Measurements from ENCODE around the gene ECHS1. TPM values are rescaled to one million over a fixed set of nuclear protein-coding genes. Genes with fewer than 3 reads are reported as not detected.
A peak's percentile ranks its signal among the peaks of the same experiment; 100 is the strongest.

Gene ECHS1
- total and polyA plus RNA-seq, 4 donors: 52.1 to 115 (median 100) TPM

DNA sequence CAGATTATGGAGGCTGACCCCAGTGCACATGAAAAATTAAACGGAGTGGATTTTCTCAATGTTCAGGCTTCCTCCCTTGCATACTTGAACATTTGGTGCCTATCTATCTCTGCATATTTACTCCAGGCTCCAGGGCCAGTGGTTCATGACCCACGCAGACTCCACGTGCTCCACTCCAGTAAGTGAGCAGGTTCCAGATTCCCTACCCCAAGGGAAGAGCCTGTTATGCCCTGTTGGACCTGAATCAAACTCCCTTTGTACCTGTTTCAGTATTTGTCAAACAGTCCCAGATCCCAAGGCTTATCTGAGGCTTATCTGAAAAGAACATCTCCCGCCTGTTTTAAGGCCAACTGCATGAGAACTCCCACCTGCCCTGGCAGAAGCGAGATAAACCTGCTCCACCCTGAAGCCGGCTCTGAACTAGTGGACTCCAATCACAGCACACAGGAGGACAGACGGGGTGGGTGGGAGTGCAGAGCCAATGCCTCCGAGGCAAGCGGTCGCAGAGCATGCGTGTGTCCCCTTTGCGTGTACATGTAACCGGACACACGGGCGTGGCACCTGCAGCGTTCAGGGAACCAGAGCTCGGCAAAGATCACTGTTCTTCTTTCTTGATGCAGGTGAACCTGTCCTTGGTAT lies 13.1 kb downstream of the ECHS1 start:
- WGBS (ENCODE audit: insufficient coverage): 91% methylated on average over 17 of the region's 17 CpGs
- no peak for DNase-seq (ENCODE audit: low read depth in 4 of 6, low spot score in 6 of 6)
- Histone ChIP-seq H3K4me3 (ENCODE audit: low read depth, low read length) (no peak overlapping the region), H3K27me3 (ENCODE audit: control insufficient read depth, insufficient read depth, low read length) (peaks cover 2% of the 10 kb centered on the region), H3K9me3 (ENCODE audit: control insufficient read depth, insufficient read depth, low read length) (no peaks in the 10 kb centered on the region), H3K36me3 (ENCODE audit: control insufficient read depth, insufficient read depth, low read length) (peaks cover 48% of the 10 kb centered on the region), H3K27ac (ENCODE audit: low read depth, low read length) (no peak overlapping the region), H3K4me1 (ENCODE audit: control insufficient read depth, insufficient read depth, low read length) (peaks cover 25% of the 10 kb centered on the region)

DNA sequence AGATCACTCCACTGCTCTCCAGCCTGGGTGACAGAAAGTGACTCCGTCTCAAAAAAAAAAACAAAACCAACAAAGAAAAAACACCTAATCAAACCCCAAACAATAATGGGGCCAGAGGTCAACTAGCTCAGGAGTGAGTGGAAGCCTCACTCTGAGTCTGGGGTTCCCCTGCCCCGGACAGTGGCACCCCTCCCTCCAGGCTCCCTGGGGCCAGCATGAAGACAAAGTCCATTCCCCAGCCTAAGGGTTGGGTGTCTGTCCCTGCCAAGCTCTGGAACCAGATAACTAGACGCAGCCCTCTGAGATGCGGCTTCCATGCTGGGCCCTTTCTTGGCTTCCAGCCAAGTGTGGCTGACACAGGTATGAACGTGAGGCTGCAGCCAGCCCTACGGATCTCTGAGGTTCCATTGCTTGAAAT lies 13.6 kb downstream of the ECHS1 start:
- peaks cover 2% of the 10 kb centered on the region for H3K27me3 ChIP-seq (ENCODE audit: control insufficient read depth, insufficient read depth, low read length)
- H3K4me3 ChIP-seq (ENCODE audit: low read depth, low read length): no peak overlapping the region
- WGBS (ENCODE audit: insufficient coverage): 41% methylated on average over 5 of the region's 6 CpGs
- peaks cover 27% of the 10 kb centered on the region for H3K4me1 ChIP-seq (ENCODE audit: control insufficient read depth, insufficient read depth, low read length)
- peak in 1 of 6 donors; percentile 29 for DNase-seq (ENCODE audit: low read depth in 4 of 6, low spot score in 6 of 6)
- no peaks in the 10 kb centered on the region for H3K9me3 ChIP-seq (ENCODE audit: control insufficient read depth, insufficient read depth, low read length)
- peaks cover 48% of the 10 kb centered on the region for H3K36me3 ChIP-seq (ENCODE audit: control insufficient read depth, insufficient read depth, low read length)
- H3K27ac ChIP-seq (ENCODE audit: low read depth, low read length): no peak overlapping the region

DNA sequence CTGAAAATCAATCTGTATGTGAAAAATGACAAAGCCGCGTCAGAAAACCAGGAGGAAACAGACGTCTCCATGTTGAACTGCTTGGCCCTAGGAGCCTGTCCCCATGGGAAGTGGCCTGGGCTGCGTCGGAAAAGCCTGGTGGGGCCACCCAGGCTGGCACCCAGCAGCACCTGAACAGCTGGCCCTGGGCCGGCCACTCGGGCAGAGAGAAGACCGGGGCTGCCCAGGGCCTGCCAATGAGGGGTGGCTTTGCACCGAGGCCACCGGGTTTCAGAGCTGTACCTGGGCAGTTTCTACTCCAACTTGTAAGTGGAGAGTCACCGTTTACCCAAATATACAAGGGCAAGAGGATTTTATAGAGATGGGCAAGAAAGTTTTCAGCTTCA lies 14.2 kb downstream of the ECHS1 start:
- whole genome bisulfite sequencing (ENCODE audit: insufficient coverage): 83% methylated on average over 9 of the region's 11 CpGs
- Histone ChIP-seq H3K4me1 (ENCODE audit: control insufficient read depth, insufficient read depth, low read length) (peaks cover 27% of the 10 kb centered on the region), H3K4me3 (ENCODE audit: low read depth, low read length) (no peak overlapping the region), H3K27me3 (ENCODE audit: control insufficient read depth, insufficient read depth, low read length) (peaks cover 2% of the 10 kb centered on the region), H3K27ac (ENCODE audit: low read depth, low read length) (no peak overlapping the region), H3K9me3 (ENCODE audit: control insufficient read depth, insufficient read depth, low read length) (no peaks in the 10 kb centered on the region), H3K36me3 (ENCODE audit: control insufficient read depth, insufficient read depth, low read length) (peaks cover 48% of the 10 kb centered on the region)
- no peak for DNase-seq (ENCODE audit: low read depth in 4 of 6, low spot score in 6 of 6)

DNA sequence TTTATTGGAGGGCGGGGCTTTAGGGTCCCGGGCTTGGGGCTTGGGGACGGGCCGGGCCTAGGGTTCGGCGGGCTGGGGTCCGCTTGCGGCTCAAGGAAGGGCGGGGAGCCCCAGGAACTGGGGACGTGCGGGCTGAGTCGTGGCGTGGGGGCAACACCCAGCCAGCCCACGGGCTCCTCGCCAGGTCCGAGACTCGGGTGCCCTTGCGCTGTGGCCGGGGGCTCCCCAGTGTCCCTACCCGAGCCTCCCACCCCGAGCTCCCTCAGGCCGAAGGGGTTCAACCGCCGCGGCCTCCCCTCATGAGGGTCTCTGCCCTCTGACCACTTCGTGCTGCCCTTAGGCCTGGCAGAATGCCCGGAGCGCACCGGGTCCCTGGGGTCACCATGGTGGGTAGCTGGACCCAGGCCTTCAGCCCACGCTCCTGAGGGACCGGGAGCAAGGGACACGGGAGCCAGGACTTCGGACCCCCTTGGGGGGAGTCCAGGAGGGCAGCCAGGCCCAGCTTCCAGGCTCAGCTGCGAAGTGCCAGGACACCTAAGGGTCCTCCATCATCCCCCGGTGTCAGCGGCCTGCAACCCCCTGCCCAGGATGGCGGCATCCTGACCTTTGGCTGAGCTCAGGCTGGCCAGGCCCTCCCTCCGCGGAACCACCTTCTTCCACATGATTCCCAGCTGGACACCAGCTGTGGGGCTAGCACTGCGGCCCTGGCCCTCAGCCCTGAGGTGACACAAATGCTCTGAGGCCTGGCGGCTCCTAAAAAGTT lies 14.8 kb downstream of the ECHS1 start:
- WGBS (ENCODE audit: insufficient coverage): 76% methylated on average over 40 of the region's 41 CpGs
- Histone ChIP-seq H3K27me3 (ENCODE audit: control insufficient read depth, insufficient read depth, low read length) (peaks cover 2% of the 10 kb centered on the region), H3K27ac (ENCODE audit: low read depth, low read length) (no peak overlapping the region), H3K4me1 (ENCODE audit: control insufficient read depth, insufficient read depth, low read length) (peaks cover 27% of the 10 kb centered on the region), H3K9me3 (ENCODE audit: control insufficient read depth, insufficient read depth, low read length) (no peaks in the 10 kb centered on the region), H3K36me3 (ENCODE audit: control insufficient read depth, insufficient read depth, low read length) (peaks cover 44% of the 10 kb centered on the region), H3K4me3 (ENCODE audit: low read depth, low read length) (no peak overlapping the region)
- DNase-seq (ENCODE audit: low read depth in 4 of 6, low spot score in 6 of 6): no peak

DNA sequence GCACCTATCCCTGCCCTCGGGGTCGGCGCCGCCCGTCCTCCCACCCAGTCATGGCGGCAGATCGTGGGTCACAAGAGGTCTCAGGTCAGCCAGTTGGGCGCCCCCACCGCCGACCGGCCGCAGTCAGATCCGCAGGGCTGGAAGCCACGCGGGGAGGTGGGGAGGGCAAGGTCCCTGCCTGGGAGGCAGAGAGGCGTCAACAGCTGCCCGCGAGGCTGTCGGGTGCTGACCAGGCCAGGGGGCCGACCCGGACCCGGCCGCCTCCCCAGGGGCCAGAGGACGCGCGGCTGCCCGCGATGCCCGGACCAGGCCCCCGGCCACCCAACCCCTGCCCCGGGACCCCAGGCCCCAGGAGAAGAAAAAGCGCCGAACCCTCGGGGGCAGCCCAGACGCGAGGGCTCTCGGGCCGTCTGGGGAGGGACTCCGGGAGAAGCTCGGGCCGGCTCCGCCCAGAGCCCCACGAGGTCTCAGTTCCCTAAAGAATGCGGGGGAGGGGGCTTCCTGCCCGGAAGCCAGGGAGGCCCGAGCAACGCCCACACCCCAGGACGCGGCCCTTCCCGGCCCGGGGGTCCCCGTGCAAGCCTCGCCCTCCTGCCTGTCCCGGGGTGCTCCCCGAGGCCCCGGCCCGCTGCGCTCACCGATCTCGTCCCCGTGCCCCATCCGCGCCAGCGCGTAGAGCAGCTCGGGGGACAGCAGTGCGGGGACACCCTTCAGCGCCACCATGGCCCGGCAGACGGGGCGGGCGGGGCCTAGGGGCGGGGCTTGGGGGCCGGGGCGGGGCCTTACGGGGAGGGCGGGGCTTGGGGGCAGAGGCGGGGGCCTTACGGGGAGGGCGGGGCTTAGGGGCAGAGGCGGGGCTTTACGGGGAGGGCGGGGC lies 15.6 kb downstream of the ECHS1 start, which contains the start of gene FUOM:
TSS of gene FUOM (minus strand) at position 735 of the 877 bp plus-strand sequence. CDS start at position 723, 12 bp downstream.
- DNase-seq (ENCODE audit: low read depth in 4 of 6, low spot score in 6 of 6): peak in 2 of 6 donors; percentile 40 to 75
- no peak within 1 kb of the TSS for H3K27ac ChIP-seq (ENCODE audit: low read depth, low read length)

DNA sequence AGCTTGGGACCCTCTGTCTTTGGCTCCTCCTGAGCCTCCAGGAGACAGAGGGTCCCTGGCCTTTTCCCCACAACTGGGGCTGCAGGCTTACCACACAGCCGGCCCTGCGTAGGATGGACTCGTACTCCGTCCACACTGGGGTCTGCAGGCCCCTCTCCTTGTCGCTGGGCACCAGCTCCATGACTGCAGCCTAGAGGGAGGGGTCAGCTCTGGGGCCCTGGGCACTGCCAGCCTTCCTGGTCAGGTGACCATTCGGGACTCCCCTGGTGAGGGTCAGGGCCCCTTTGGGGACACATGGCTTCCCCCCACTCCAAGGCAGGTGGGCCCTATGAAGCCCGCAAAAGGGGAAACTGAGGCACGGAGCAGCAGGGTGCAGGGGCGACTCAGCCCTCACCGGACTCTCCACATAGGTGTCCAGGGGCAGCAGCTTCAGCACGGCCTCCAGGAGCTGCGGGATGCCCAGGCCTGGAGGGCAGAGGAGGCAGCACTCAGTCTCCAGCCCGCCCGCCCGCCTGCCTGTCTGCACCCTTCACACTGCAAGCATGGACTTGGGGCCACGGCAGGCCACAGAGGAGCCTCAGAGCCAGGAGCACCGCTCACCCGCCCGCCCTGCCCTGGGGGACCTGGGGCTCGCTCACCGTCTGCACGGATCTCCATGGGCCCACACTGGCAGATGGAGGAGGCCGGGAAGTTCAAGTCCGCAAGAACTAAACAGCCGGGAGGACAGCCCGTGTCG lies 16.4 kb downstream of the ECHS1 start:
- H3K27me3 ChIP-seq (ENCODE audit: control insufficient read depth, insufficient read depth, low read length): peaks cover 2% of the 10 kb centered on the region
- 49% methylated on average over 27 of the region's 27 CpGs for WGBS (ENCODE audit: insufficient coverage)
- H3K4me1 ChIP-seq (ENCODE audit: control insufficient read depth, insufficient read depth, low read length): peaks cover 27% of the 10 kb centered on the region
- H3K36me3 ChIP-seq (ENCODE audit: control insufficient read depth, insufficient read depth, low read length): peaks cover 28% of the 10 kb centered on the region
- peak overlapping the region; percentile 35 for H3K4me3 ChIP-seq (ENCODE audit: low read depth, low read length)
- no peaks in the 10 kb centered on the region for H3K9me3 ChIP-seq (ENCODE audit: control insufficient read depth, insufficient read depth, low read length)
- no peak overlapping the region for H3K27ac ChIP-seq (ENCODE audit: low read depth, low read length)
- no peak for DNase-seq (ENCODE audit: low read depth in 4 of 6, low spot score in 6 of 6)

More for the DNA sequence above, 15.6 kb downstream of the ECHS1 start, which contains the start of gene FUOM:
- under 1% methylated on average over 58 of the region's 83 CpGs for WGBS (ENCODE audit: insufficient coverage)
- H3K9me3 ChIP-seq (ENCODE audit: control insufficient read depth, insufficient read depth, low read length): no peaks in the 10 kb centered on the region
- peaks cover 36% of the 10 kb centered on the region for H3K36me3 ChIP-seq (ENCODE audit: control insufficient read depth, insufficient read depth, low read length)
- H3K4me3 ChIP-seq (ENCODE audit: low read depth, low read length): peak within 1 kb of the TSS; percentile 35
- H3K4me1 ChIP-seq (ENCODE audit: control insufficient read depth, insufficient read depth, low read length): peaks cover 27% of the 10 kb centered on the region
- H3K27me3 ChIP-seq (ENCODE audit: control insufficient read depth, insufficient read depth, low read length): peaks cover 2% of the 10 kb centered on the region

DNA sequence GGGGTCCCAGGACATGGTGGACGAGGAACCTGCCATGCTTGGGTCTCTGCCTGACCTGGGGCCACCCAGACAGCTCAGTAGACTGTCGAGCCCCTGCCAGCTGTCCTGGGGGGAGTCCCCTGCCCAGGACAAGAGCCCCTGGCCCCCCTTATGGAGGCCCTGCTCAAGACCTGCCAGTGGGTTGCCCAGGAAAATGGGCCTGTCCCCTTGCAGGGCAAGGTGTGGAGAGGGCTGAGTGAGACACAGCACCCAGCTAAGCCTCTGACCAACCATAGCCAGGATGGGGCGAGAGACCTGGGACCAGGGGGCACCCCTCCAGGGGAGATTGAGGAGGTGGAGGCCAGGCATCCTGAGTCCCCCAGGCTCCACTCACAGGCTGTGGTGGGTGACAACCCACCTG lies 17.2 kb downstream of the ECHS1 start:
- 68% methylated on average over 2 of the region's 3 CpGs for WGBS (ENCODE audit: insufficient coverage)
- Histone ChIP-seq H3K36me3 (ENCODE audit: control insufficient read depth, insufficient read depth, low read length) (peaks cover 25% of the 10 kb centered on the region), H3K4me1 (ENCODE audit: control insufficient read depth, insufficient read depth, low read length) (peaks cover 27% of the 10 kb centered on the region), H3K9me3 (ENCODE audit: control insufficient read depth, insufficient read depth, low read length) (no peaks in the 10 kb centered on the region), H3K4me3 (ENCODE audit: low read depth, low read length) (no peak overlapping the region), H3K27me3 (ENCODE audit: control insufficient read depth, insufficient read depth, low read length) (peaks cover 2% of the 10 kb centered on the region), H3K27ac (ENCODE audit: low read depth, low read length) (no peak overlapping the region)
- no peak for DNase-seq (ENCODE audit: low read depth in 4 of 6, low spot score in 6 of 6)

DNA sequence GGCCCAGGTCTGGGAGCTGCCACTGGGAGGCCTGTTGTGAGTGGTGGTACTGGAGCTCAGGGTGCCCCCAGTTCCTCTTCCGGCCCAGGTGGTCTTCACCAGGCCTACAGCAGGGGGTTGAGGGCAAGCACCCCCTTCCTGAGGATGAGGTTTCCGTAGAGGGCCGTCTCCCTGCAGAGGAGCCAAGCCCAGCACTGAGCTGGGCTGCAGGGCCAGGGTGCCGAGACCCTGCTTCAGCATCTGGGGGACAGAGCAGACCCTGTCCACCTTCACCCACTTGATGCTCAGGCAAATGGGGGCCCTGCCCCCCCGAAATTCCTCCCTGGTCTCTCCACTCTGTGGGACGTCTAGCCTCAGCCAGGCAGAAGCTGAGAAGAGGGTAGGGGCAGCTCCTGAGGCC lies 17.9 kb downstream of the ECHS1 start:
- WGBS (ENCODE audit: insufficient coverage): 94% methylated on average over 5 of the region's 6 CpGs
- Histone ChIP-seq H3K27ac (ENCODE audit: low read depth, low read length) (no peak overlapping the region), H3K9me3 (ENCODE audit: control insufficient read depth, insufficient read depth, low read length) (no peaks in the 10 kb centered on the region), H3K4me3 (ENCODE audit: low read depth, low read length) (no peak overlapping the region), H3K4me1 (ENCODE audit: control insufficient read depth, insufficient read depth, low read length) (peaks cover 27% of the 10 kb centered on the region), H3K27me3 (ENCODE audit: control insufficient read depth, insufficient read depth, low read length) (peaks cover 2% of the 10 kb centered on the region), H3K36me3 (ENCODE audit: control insufficient read depth, insufficient read depth, low read length) (peaks cover 20% of the 10 kb centered on the region)
- no peak for DNase-seq (ENCODE audit: low read depth in 4 of 6, low spot score in 6 of 6)

All from spinal cord (tissue), 10 donors.